Heart left ventricle (tissue), 16 donors: Measurements from ENCODE around the gene ZNF483. TPM values are rescaled to one million over a fixed set of nuclear protein-coding genes. Genes with fewer than 3 reads are reported as not detected.
A peak's percentile ranks its signal among the peaks of the same experiment; 100 is the strongest.

ENCODE experiments used
- ATAC-seq, 4 donors: fragments of 200-7000 bp; cut with Tn5 transposase; one replicate each; pipeline ENCODE4 v1.9.1; 2020 to 2022; ENCODE audit warnings: moderate library complexity in 4 of 4, mild to moderate bottlenecking in 3 of 4, moderate number of reproducible peaks in 1 of 4
- DNase-seq, 5 donors: peaks; one replicate each; pipeline ENCODE4 v3.0.0-alpha.2; 2020
- H3K27ac ChIP-seq, 12 donors: fragments of 200-600 bp; sonication (generic) in 4 of 12; one replicate each; pipeline versions ENCODE4 v1.5.0 to v1.8.0; 2016 to 2022; ENCODE audit warnings: mild to moderate bottlenecking in 2 of 12
- H3K27me3 ChIP-seq, 9 donors: fragments of 200-600 bp; sonication (generic) in 2 of 9; one replicate each; pipeline versions ENCODE4 v1.5.1 to v1.8.0; 2016 to 2022; ENCODE audit warnings: mild to moderate bottlenecking in 3 of 9
- H3K36me3 ChIP-seq, 9 donors: fragments of 200-600 bp; sonication (generic) in 2 of 9; one replicate each; pipeline versions ENCODE4 v1.5.0 to v1.8.0; 2018 to 2022; ENCODE audit warnings: mild to moderate bottlenecking in 2 of 9
- H3K4me1 ChIP-seq, 12 donors: fragments of 200-600 bp; sonication (generic) in 4 of 12; one replicate each; pipeline versions ENCODE4 v1.5.0 to v1.8.0; 2016 to 2022; ENCODE audit warnings: mild to moderate bottlenecking in 3 of 12
- H3K4me3 ChIP-seq, 12 donors: fragments of 200-600 bp; sonication (generic) in 4 of 12; one replicate each; pipeline versions ENCODE4 v1.5.0 to v1.8.0; 2017 to 2022; ENCODE audit warnings: mild to moderate bottlenecking in 9 of 12, moderate library complexity in 4 of 12
- H3K9me3 ChIP-seq, 12 donors: fragments of 200-600 bp; sonication (generic) in 4 of 12; one replicate each; pipeline versions ENCODE4 v1.5.0 to v1.8.0; 2016 to 2022; ENCODE audit warnings: mild to moderate bottlenecking in 1 of 12
- POLR2A ChIP-seq, 2 donors: fragments of 450-650 bp; IDR thresholded peaks; one replicate each; pipeline ENCODE4 v1.6.1; 2017; ENCODE audit warnings: antibody characterized with exemption in 2 of 2, mild to moderate bottlenecking in 2 of 2, moderate library complexity in 2 of 2
- WGBS, 4 donors: extraction: QIAGEN DNeasy Blood & Tissue Kit in 2 of 4; methylation state at CpG; one replicate each; pipeline versions ENCODE4 v1.1.5 to v1.1.7; 2013 to 2018; 5-methylcytosine and 5-hydroxymethylcytosine counted together
- intact Hi-C, 10 donors: fragments of 100-400 bp; cut with DNase I; formaldehyde crosslinking; loops; one replicate each; pipeline versions ENCODE4 v1.11.1 to v1.14.2; 2022
- polyA plus RNA-seq, 2 donors: library from polyadenylated mRNA; stranded (reverse); fragments of 200-250 nt; gene quantifications; one replicate each; pipeline ENCODE4 v1.2.3, GENCODE V29; 2013
- total RNA-seq, 9 donors: library from RNA; depleted of rRNA in 2 of 9; stranded (reverse); fragments of >200 nt in 2 of 9; fragmentation: NEBNext Ultra II Directional in 3 of 9; extraction: Animal tissue kit (Norgen Biotek cat#: 25700) in 3 of 9; gene quantifications; one replicate each; pipeline versions ENCODE4 v1.1.0 to v1.2.4, GENCODE V29; 2016 to 2023
- TF ChIP-seq, protein P1 (sequence below), 12 donors: fragments of 200-600 bp; sonication (generic) in 4 of 12; IDR thresholded peaks; one replicate each; pipeline versions ENCODE4 v1.5.0 to v1.8.0; 2018 to 2022; ENCODE audit warnings: antibody characterized with exemption in 12 of 12, mild to moderate bottlenecking in 5 of 12
- donor health status: ischemic (EF 13 %, LVEDD 7.1; RV severe dilation, severe dysfunction).
- donor health status: healthy with polysubstance abuse.
- donor health status: DM: no; HTN: yes; CAD: no.
- donor health status: DM: no; HTN: no; CAD: no.
- donor health status: ischemic (EF 25% LVEDD 6.9; RV normal size, moderate dysfunction).
- donor health status: ischemic (EF 25% LVEDD 5.7; RV mildly dilated, moderate dysfunction).
- donor health status: healthy.
- donor health status: DM: yes; HTN: yes; CAD: no.
- donor health status: ischemic (EF 35%, LVEDD 5.7; RV mildly dilated, moderate dysfunction).
- donor health status: nonischemic (EF 11% LVEDD 7.7; RV severe dilation, severe dysfunction).
- donor health status: DM: yes; HTN: yes; CAD: no.
- donor health status: PGD.
- donor health status: ischemic (EF 29% LVEDD 5.4; RV normal size, mild dysfunction).
- donor health status: nonischemic (EF 23%, LVEDD 6.1; RV moderate dilation, normal function).

Gene ZNF483
- total and polyA plus RNA-seq, 11 donors = 0.22 to 13.9 (median 5.2) TPM

DNA sequence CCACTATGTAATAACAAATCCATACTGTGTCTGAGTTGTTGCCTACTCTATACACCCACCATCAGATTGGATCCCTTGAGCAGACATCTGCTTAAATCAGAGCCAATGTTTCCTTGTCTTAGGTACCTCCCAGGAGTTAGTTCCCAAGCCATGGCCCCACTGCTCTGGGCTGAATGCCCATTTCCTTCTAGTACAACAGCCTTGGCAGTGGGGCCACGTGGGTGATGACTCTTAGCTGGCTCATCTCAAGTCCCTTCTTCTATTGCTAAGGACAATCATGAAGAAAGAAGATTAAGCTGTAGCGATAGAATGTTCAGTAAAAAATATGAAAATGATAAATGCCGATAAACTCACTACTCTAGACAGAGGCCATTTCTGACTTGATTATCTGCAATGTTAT, 57.9 kb downstream of the ZNF483 start:
- no peak overlapping the region for H3K4me3 ChIP-seq
- H3K27me3 ChIP-seq = no peaks in the 10 kb centered on the region
- peak in 2 of 5 donors; percentile 31 for DNase-seq
- peaks cover 0 to 84% (median 70%) of the 10 kb centered on the region in 9 donors for H3K36me3 ChIP-seq
- H3K27ac ChIP-seq = no peak overlapping the region
- 66 to 76% (median 74%) methylated on average over 3 of the region's 3 CpGs for WGBS, 4 donors
- intact Hi-C loops = no loop called here
- H3K4me1 ChIP-seq = no peaks in the 10 kb centered on the region
- TF ChIP-seq, protein P1, sequence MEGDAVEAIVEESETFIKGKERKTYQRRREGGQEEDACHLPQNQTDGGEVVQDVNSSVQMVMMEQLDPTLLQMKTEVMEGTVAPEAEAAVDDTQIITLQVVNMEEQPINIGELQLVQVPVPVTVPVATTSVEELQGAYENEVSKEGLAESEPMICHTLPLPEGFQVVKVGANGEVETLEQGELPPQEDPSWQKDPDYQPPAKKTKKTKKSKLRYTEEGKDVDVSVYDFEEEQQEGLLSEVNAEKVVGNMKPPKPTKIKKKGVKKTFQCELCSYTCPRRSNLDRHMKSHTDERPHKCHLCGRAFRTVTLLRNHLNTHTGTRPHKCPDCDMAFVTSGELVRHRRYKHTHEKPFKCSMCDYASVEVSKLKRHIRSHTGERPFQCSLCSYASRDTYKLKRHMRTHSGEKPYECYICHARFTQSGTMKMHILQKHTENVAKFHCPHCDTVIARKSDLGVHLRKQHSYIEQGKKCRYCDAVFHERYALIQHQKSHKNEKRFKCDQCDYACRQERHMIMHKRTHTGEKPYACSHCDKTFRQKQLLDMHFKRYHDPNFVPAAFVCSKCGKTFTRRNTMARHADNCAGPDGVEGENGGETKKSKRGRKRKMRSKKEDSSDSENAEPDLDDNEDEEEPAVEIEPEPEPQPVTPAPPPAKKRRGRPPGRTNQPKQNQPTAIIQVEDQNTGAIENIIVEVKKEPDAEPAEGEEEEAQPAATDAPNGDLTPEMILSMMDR (IDR thresholded peaks at IDR 0.05) = no peak
- TF ChIP-seq POLR2A (IDR thresholded peaks at IDR 0.05) = no peak
- peak in 3 of 4 donors; percentile 9 to 61 (median 49) for ATAC-seq
- no peaks in the 10 kb centered on the region for H3K9me3 ChIP-seq

DNA sequence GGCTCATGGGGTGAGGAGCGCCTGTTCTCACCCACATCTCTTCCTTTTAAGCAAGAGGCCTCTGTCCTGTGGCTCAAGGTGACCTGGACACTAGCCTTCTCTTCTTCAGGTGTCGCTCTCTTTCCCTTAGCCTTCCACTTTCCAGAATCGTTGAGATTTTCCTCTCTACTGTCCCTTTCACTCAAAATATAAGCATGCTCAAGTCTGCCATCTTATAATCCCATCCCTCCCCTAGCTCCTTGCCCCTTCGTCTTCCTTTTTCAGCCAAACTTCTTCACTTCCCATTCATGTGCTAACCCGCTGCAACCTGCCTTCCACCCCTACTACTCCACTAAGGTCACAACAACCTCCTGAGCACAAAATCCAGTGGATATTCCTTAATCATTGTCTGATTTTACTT, 61.4 kb downstream of the ZNF483 start:
- intact Hi-C loops = no loop called here
- TF ChIP-seq, protein P1 (IDR thresholded peaks at IDR 0.05) = no peak
- TF ChIP-seq POLR2A (IDR thresholded peaks at IDR 0.05) = no peak
- no peak overlapping the region for H3K4me3 ChIP-seq
- ATAC-seq (no peak), DNase-seq (no peak)
- H3K27ac ChIP-seq = no peak overlapping the region
- H3K9me3 ChIP-seq = no peaks in the 10 kb centered on the region
- WGBS, 4 donors = 95 to 99% (median 96%) methylated on average over 5 of the region's 5 CpGs
- H3K4me1 ChIP-seq = no peaks in the 10 kb centered on the region
- H3K36me3 ChIP-seq = peaks cover 0 to 83% (median 46%) of the 10 kb centered on the region in 9 donors
- no peaks in the 10 kb centered on the region for H3K27me3 ChIP-seq

DNA sequence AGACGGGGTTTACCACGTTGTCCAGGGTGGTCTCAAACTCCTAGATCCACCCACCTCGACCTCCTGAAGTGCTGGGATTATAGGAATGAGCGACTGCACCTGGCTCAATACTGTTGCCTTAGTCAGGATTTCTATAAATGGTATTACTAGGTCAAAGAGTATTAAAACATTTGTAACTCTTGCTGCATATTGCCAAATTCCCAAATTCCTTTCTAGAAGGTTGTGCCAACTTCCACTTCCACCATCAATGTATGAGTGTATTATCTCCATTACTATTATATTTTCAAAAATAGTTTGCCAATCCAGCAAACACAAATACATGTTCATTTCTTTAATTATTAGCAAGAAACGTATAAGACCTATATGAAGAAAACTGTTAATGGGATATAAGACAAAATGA, 63.9 kb downstream of the ZNF483 start:
- no peak for ATAC-seq
- WGBS, 4 donors = 87 to 98% (median 92%) methylated on average over 5 of the region's 5 CpGs
- Histone ChIP-seq H3K4me1 (no peaks in the 10 kb centered on the region), H3K27ac (no peak overlapping the region), H3K9me3 (no peaks in the 10 kb centered on the region), H3K36me3 (peaks cover 0 to 79% (median 44%) of the 10 kb centered on the region in 9 donors), H3K27me3 (no peaks in the 10 kb centered on the region), H3K4me3 (no peak overlapping the region)
- intact Hi-C loops = no loop called here
- DNase-seq = no peak
- TF ChIP-seq, protein P1 (IDR thresholded peaks at IDR 0.05) = no peak
- no peak for TF ChIP-seq POLR2A (IDR thresholded peaks at IDR 0.05)

DNA sequence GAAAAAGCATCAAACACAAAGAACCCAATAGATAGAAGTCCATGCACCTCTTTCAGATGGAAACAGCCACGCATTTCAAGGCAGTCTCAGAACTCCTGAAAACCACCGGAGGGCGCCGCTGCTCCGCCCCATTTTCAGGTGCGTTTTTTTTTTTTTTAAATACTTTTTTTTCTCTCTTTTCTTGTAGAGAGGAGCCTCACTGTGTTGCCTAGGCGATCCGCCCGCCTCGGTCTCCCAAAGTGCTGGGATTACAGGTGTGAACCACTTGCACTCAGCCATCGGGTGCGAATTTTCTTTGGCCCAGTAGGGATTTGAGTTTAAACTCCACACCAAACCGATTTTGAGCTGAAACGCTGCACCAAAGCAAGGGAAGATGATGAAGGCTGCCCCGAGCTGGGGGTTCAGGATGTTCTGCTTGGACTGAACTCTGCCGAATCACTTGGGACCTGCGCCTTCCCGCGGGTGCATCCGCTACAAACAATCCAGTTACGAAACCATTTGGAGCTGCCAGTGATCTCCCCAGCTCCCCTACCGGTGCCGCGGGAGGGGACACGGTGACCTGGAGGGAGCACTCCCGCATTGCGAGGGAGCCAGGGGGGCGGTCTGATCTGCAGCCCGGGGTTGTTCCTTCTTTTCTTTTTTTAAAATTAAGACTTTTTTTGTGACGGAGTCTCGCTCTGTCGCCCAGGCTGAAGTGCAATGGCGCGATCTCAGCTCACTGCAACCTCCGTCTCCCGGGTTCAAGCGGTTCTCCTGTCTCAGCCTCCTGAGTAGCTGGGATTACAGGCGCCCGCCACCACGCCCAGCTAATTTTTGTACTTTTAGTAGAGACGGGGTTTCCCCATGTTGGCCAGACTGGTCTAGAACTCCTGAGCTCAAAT, 73.1 kb downstream of the ZNF483 start:
- peak; percentile 48 to 66 (median 56) for ATAC-seq
- peak; percentile 52 to 79 (median 66) for DNase-seq
- WGBS, 4 donors = 1 to 2% (median 2%) methylated on average over 38 to 41 of the region's 41 CpGs
- H3K36me3 ChIP-seq = peaks cover 0 to 42% (median 32%) of the 10 kb centered on the region in 9 donors
- peak overlapping the region in 11 of 12 donors; percentile 74 to 93 (median 88) for H3K27ac ChIP-seq
- no peak for TF ChIP-seq POLR2A (IDR thresholded peaks at IDR 0.05)
- TF ChIP-seq, protein P1 (IDR thresholded peaks at IDR 0.05) = peak; percentile 40 to 73 (median 62)
- H3K4me1 ChIP-seq = peaks cover 0 to 29% (median 2%) of the 10 kb centered on the region in 12 donors
- no peaks in the 10 kb centered on the region for H3K9me3 ChIP-seq
- H3K27me3 ChIP-seq = no peaks in the 10 kb centered on the region
- intact Hi-C loops = loop anchor here in 4 of 10 donors (2.0 to 10.0 kb wide), 8 partner anchors 33 to 485 kb away; partner anchors contain the start of genes DNAJC25 (in 3 of the 4) and UGCG (in 1 of the 4)
- peak overlapping the region; percentile 68 to 92 (median 76) for H3K4me3 ChIP-seq
